SK-N-MC (cell line): ENCODE results near the gene ZNF557.

Experiments used
- DNase-seq: peaks from one replicate; pipeline ENCODE4 v3.0.0-alpha.2; 2011; ENCODE audit warnings: low read depth, low spot score
- H3K27ac ChIP-seq: fragments of 200-600 bp; sonication (generic); 2 replicates; pipeline ENCODE4 v1.5.1; 2016; ENCODE audit warnings: mixed run types
- H3K36me3 ChIP-seq: fragments of 200-600 bp; sonication (generic); 2 replicates; pipeline ENCODE4 v1.6.1; 2017; ENCODE audit warnings: antibody characterized with exemption, low read length, mixed read lengths; ENCODE audit not compliant: insufficient read depth
- H3K4me3 ChIP-seq: fragments of 200-600 bp; sonication (generic); 2 replicates; pipeline ENCODE4 v1.5.1; 2016
- H3K9ac ChIP-seq: fragments of 200-600 bp; sonication (generic); 2 replicates; pipeline ENCODE4 v1.8.0; 2017; ENCODE audit warnings: mixed run types, mixed read lengths; ENCODE audit not compliant: insufficient read length
- H3K9me3 ChIP-seq: fragments of 200-600 bp; sonication (generic); 2 replicates; pipeline ENCODE4 v1.6.1; 2017; ENCODE audit warnings: low read depth, mild to moderate bottlenecking, antibody characterized with exemption, low read length, moderate library complexity, mixed read lengths
- EZH2 ChIP-seq: fragments of 200-600 bp; sonication (generic); IDR thresholded peaks from one replicate; pipeline ENCODE4 v1.6.1; 2017; ENCODE audit warnings: antibody characterized with exemption
- FOXP2 ChIP-seq: optimal IDR thresholded peaks from 2 replicates; pipeline ENCODE3; 2011; ENCODE audit warnings: mild to moderate bottlenecking, moderate library complexity; ENCODE audit not compliant: insufficient read depth; ENCODE audit errors: extremely low read length, control extremely low read depth
- POLR2AphosphoS5 ChIP-seq: IDR thresholded peaks from 2 replicates; pipeline ENCODE4 v1.6.1; 2012; ENCODE audit warnings: mild to moderate bottlenecking, low read depth, low read length, borderline replicate concordance

Gene ZNF557

GRCh38 chr19:7106711-7107657 lies 37.5 kb downstream of the ZNF557 start:
- no peaks in the 10 kb centered on the region for H3K9me3 ChIP-seq
- no peaks in the 10 kb centered on the region for H3K36me3 ChIP-seq
- H3K4me3 ChIP-seq: no peak overlapping the region
- no peak overlapping the region for H3K27ac ChIP-seq
- H3K9ac ChIP-seq: no peak overlapping the region
- no peak for TF ChIP-seq FOXP2
- TF ChIP-seq EZH2: no peak
- TF ChIP-seq POLR2AphosphoS5: no peak
- DNase-seq: no peak

GRCh38 chr19:7109678-7110289 lies 40.3 kb downstream of the ZNF557 start:
- Histone ChIP-seq H3K4me3 (no peak overlapping the region), H3K9ac (no peak overlapping the region), H3K36me3 (no peaks in the 10 kb centered on the region), H3K9me3 (no peaks in the 10 kb centered on the region), H3K27ac (no peak overlapping the region)
- TF ChIP-seq FOXP2: no peak
- no peak for TF ChIP-seq POLR2AphosphoS5
- no peak for TF ChIP-seq EZH2
- no peak for DNase-seq

DNA sequence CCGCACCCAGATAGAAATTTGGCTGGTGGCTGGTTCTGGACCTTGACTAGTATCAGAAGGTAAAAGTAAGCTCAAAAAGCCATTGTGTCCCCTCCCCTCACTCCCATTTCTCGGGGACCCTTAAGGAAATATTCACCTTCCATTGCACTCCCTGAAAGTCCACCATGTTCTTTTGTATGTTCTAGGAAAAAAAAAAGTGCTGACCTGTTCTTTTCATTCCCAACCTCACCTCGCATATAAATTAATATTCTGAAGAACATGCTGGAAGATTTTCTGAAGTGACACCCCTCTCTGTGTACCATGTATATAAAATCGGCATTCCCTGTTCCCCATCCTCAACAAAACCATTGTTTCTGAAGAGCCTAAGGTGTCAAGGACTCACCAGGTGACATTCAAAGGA lies 43.2 kb downstream of the ZNF557 start:
- TF ChIP-seq EZH2 (no peak), FOXP2 (no peak), POLR2AphosphoS5 (no peak)
- no peak for DNase-seq
- H3K9me3 ChIP-seq: no peaks in the 10 kb centered on the region
- no peak overlapping the region for H3K9ac ChIP-seq
- no peak overlapping the region for H3K4me3 ChIP-seq
- no peaks in the 10 kb centered on the region; the same call in 1 of the 2 replicates for H3K36me3 ChIP-seq
- H3K27ac ChIP-seq: no peak overlapping the region

DNA sequence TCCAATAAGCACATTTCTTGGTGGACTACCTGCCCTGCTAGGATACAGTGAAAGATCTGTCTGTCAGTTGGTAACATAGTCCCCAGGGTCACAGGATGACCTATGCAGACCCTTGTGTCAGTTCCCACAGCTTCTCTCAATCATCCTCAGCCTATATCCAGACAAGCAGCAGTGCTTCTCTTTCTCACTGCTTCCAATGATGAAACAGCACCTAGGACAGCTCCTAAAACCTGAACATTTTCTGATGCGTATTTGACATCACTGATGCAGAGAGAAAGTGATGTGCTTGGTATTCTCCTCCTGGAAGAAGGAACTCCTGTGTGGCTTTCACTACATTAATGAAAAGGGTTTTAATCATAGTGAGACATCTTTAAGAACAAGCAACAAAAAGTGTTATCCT lies 43.7 kb downstream of the ZNF557 start:
- H3K36me3 ChIP-seq: no peaks in the 10 kb centered on the region; the same call in 1 of the 2 replicates
- H3K4me3 ChIP-seq: no peak overlapping the region
- no peaks in the 10 kb centered on the region for H3K9me3 ChIP-seq
- no peak for DNase-seq
- TF ChIP-seq POLR2AphosphoS5: no peak
- H3K27ac ChIP-seq: no peak overlapping the region
- no peak overlapping the region for H3K9ac ChIP-seq

GRCh38 chr19:7115721-7116120 lies 46.2 kb downstream of the ZNF557 start:
- no peak for TF ChIP-seq EZH2
- TF ChIP-seq FOXP2: no peak
- TF ChIP-seq POLR2AphosphoS5: no peak

DNA sequence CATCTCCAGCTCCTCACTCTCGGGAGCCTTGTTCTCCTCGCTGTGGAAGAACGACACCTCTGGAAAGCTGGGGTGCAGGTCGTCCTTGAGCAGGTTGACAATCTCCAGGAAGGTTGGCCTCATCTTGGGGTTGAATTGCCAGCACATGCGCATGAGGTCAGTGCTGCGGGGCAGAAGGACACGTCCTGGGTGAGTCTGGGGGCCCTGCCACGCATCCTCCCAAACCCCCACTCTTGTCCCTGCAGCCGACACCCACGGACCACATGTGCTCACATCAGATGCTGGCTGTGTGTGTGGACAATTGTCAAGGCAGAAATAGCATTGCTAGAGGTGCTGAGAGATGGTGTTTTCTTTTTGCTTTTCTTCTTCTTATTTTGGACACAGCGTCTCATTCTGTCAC lies 47.7 kb downstream of the ZNF557 start:
- TF ChIP-seq EZH2: no peak
- no peak for TF ChIP-seq FOXP2
- TF ChIP-seq POLR2AphosphoS5: no peak
- Histone ChIP-seq H3K36me3 (peaks cover 12% of the 10 kb centered on the region; the same call in 1 of the 2 replicates), H3K4me3 (no peak overlapping the region), H3K9me3 (no peaks in the 10 kb centered on the region), H3K27ac (no peak overlapping the region), H3K9ac (no peak overlapping the region)
- no peak for DNase-seq

More at GRCh38 chr19:7115721-7116120, 46.2 kb downstream of the ZNF557 start:
- Histone ChIP-seq H3K27ac (no peak overlapping the region), H3K9me3 (no peaks in the 10 kb centered on the region), H3K36me3 (peaks cover 11% of the 10 kb centered on the region; the same call in 1 of the 2 replicates), H3K9ac (no peak overlapping the region), H3K4me3 (no peak overlapping the region)
- no peak for DNase-seq

GRCh38 chr19:7119582-7119981 lies 50.1 kb downstream of the ZNF557 start:
- TF ChIP-seq POLR2AphosphoS5 (no peak), FOXP2 (no peak), EZH2 (no peak)
- H3K9ac ChIP-seq: no peak overlapping the region
- no peak overlapping the region for H3K4me3 ChIP-seq
- DNase-seq: no peak
- H3K36me3 ChIP-seq: peaks cover 12% of the 10 kb centered on the region; the same call in 1 of the 2 replicates
- no peak overlapping the region for H3K27ac ChIP-seq
- H3K9me3 ChIP-seq: no peaks in the 10 kb centered on the region

DNA sequence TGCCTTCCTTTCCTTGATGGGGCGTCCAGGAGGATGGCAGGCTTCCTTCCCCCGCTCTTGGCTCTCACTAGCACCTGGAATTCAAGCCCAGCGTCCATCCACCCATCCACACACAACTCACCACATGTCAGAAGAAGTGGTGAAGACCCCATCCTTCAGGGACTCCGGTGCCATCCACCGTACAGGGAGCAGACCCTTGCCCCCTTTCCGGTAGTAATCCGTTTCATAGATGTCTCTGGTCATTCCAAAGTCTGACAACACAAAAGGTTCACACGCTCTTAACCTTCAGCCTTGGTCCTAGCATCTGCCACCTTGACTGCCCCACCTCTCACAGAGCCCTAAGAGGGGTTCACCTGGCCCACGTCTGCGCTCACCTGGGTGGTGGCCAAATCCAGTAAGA lies 51.0 kb downstream of the ZNF557 start:
- Histone ChIP-seq H3K9me3 (no peaks in the 10 kb centered on the region), H3K36me3 (peaks cover 20% of the 10 kb centered on the region), H3K27ac (no peak overlapping the region), H3K9ac (no peak overlapping the region), H3K4me3 (no peak overlapping the region)
- TF ChIP-seq EZH2: no peak
- TF ChIP-seq POLR2AphosphoS5: no peak
- no peak for TF ChIP-seq FOXP2
- no peak for DNase-seq
